IPS-NIHi7 (cell line): ENCODE results near the gene KIF1B.
A peak's percentile ranks its signal among the peaks of the same experiment; 100 is the strongest.
"Not testable (repeated sequence)": the region's sequence is repeated elsewhere in the genome, so short reads cannot be mapped to it uniquely, and the experiment has no call there.

ENCODE experiments used
- DNase-seq: peaks from one replicate; pipeline ENCODE4 v3.0.0; 2012; ENCODE audit warnings: mixed read lengths; ENCODE audit errors: extremely low spot score

The KIF1B gene

GRCh38 chr1:10426535-10426848, 216.1 kb downstream of the KIF1B start:
- DNase-seq, result not testable (repeated sequence)

DNA sequence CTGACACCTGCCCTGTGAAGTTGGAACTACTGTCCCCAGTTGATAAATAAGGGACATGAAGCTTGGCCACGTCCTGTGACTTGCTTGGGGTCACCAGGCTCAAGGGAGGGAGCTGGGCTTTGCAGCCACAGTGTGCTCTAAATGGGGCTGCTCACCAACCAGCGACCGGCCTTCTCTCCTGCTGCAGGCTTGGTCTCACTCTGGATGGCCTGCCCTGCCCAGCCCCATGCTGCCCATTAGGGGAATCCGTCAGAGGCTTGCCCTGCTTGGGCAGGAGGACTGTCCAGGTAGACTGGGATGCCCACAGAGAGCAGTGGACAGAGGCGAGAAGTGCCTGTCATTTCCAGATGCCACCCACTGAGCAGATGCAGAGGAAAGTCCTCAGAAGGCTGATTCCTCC, 218.6 kb downstream of the KIF1B start:
- DNase-seq, result no peak

- DNase-seq, result no peak
These were observed 219.5 kb downstream of the KIF1B start for GRCh38 chr1:10429868-10430215.

GRCh38 chr1:10430216-10431069, 220.1 kb downstream of the KIF1B start, which contains the start of gene CENPS:
Gene CENPS (plus strand): TSS chr1:10430433. CDS start chr1:10430518, 85 bp downstream.
- DNase-seq, result peak; percentile 97
